Right kidney (tissue), 9 donors: ENCODE results near the gene NPAP1.
"Not testable (repeated sequence)": the region's sequence is repeated elsewhere in the genome, so short reads cannot be mapped to it uniquely, and the experiment has no call there.

Experiments
- DNase-seq: peaks from one replicate; pipeline ENCODE4 v3.0.0-alpha.2; 2016
- long read RNA-seq, 8 donors: transcript quantifications; one replicate each; lab custom pipeline, GENCODE V29; 2026

The NPAP1 gene
- long read RNA-seq, donor 1, full-length matches to known transcripts: 3 of 3 reads
- long read RNA-seq, donor 1, partial matches to known transcripts: 0 of 3 reads
- long read RNA-seq, donor 1, other reads (novel, unspliced or antisense): 0 of 3 reads
- long read RNA-seq, donor 2: 0 reads
- long read RNA-seq, donor 3, full-length matches to known transcripts: 3 of 3 reads
- long read RNA-seq, donor 3, partial matches to known transcripts: 0 of 3 reads
- long read RNA-seq, donor 3, other reads (novel, unspliced or antisense): 0 of 3 reads
- long read RNA-seq, donor 4, full-length matches to known transcripts: 5 of 5 reads
- long read RNA-seq, donor 4, partial matches to known transcripts: 0 of 5 reads
- long read RNA-seq, donor 4, other reads (novel, unspliced or antisense): 0 of 5 reads
- long read RNA-seq, donor 5: 0 reads
- long read RNA-seq, donor 6: 0 reads
- long read RNA-seq, donor 7: 0 reads
- long read RNA-seq, donor 8: 0 reads

- no peak for DNase-seq
Measured at GRCh38 chr15:24675332-24676144, at the start of gene NPAP1. Gene NPAP1, plus strand, starts transcription at chr15:24675775. Its CDS starts 93 bp downstream, at chr15:24675868.

- no peak for DNase-seq
Measured at GRCh38 chr15:24627443-24627842, 48.1 kb upstream of the NPAP1 start.

- DNase-seq: no peak
Measured at GRCh38 chr15:24633082-24633481, 42.5 kb upstream of the NPAP1 start.

- DNase-seq: not testable (repeated sequence)
Measured at GRCh38 chr15:24639412-24639811, 36.2 kb upstream of the NPAP1 start.

- no peak for DNase-seq
Measured at GRCh38 chr15:24645627-24646026, 29.9 kb upstream of the NPAP1 start.

GRCh38 chr15:24659622-24660021, 16.0 kb upstream of the NPAP1 start:
- no peak for DNase-seq

- DNase-seq: no peak
Measured at GRCh38 chr15:24662991-24663390, 12.6 kb upstream of the NPAP1 start.

- DNase-seq: no peak
Measured at GRCh38 chr15:24676431-24676830, 856 bp downstream of the NPAP1 start.

GRCh38 chr15:24678485-24678884, 2.9 kb downstream of the NPAP1 start:
- no peak for DNase-seq

- no peak for DNase-seq
Measured at GRCh38 chr15:24682002-24682401, 6.4 kb downstream of the NPAP1 start.

- not testable (repeated sequence) for DNase-seq
Measured at GRCh38 chr15:24682905-24683304, 7.3 kb downstream of the NPAP1 start.

GRCh38 chr15:24683736-24684135, 8.2 kb downstream of the NPAP1 start:
- DNase-seq: no peak

GRCh38 chr15:24684313-24684712, 8.7 kb downstream of the NPAP1 start:
- no peak for DNase-seq

- DNase-seq: no peak
Measured at GRCh38 chr15:24696201-24696600, 20.6 kb downstream of the NPAP1 start.

- no peak for DNase-seq
Measured at GRCh38 chr15:24696842-24697241, 21.3 kb downstream of the NPAP1 start.

GRCh38 chr15:24718289-24719082, 42.9 kb downstream of the NPAP1 start:
- no peak for DNase-seq

GRCh38 chr15:24729760-24730159, 54.2 kb downstream of the NPAP1 start:
- DNase-seq: no peak
